ENCODE results near the gene CHMP6.

CHMP6 gene

DNA sequence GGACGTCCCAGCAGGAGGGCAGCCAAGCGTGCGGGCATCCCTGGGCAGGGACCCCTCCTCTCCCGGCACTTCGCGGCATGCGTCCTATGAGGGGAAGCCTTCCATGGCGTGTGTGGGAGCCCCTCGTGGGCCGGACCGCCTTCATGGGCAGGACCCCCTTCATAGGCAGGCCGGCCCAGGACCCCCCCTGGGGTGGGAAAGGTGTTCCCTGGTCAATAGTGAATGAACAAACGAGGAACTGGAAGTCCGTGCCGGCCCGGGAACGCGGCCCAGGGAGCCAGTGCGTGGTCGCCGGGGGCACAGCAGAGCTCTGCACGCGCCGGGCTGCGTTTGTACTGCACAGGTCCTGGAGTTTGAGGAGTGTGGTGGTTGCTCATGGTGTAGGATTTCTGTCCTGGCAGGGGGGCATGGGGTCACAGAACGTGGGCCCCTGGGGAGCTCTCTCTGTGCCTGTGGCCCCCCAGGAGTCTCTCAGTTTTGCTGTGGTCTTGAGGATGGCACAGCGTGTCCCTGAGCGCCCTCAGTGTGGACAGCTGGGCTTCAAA lies 57.3 kb downstream of the CHMP6 start:
- H3K9me3 Mint-ChIP-seq = no peaks in the 10 kb centered on the region
- no peaks in the 10 kb centered on the region for H3K27me3 Mint-ChIP-seq (ENCODE audit: low read depth)
- no peak overlapping the region for H3K27ac Mint-ChIP-seq
- H3K36me3 Mint-ChIP-seq (ENCODE audit: low read depth) = no peaks in the 10 kb centered on the region
- peaks cover 6% of the 10 kb centered on the region for H3K4me1 Mint-ChIP-seq (ENCODE audit: low read depth)
- no peak overlapping the region for H3K4me3 Mint-ChIP-seq

DNA sequence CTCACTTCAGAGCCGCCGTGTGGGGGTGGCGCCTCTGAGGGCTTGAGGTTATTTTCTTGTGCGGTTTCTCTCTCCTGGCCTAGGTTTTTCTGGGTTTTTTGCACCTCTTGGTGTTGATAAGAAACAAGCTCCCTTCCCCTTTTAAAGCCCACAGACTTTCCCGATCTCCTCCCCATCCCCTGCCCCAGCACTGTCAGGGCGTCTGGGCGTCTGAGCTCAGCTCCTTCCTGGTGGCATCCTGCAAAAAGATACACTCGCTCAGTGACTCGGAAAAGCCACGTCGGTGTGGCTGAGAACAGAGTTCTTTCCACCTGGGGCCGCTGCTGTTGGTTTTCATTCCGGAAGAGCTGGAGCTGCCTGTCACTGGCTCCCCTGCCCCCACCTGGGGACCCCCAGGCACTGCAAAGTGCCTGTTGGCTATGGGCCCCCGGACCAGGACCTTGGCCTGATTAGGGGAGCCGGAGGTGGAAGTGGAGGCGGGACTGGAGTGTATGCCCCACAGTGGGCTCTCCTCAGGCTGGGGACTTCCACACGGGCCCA lies 57.8 kb downstream of the CHMP6 start:
- Mint-ChIP-seq H3K27ac (no peak overlapping the region), H3K4me1 (ENCODE audit: low read depth) (peaks cover 6% of the 10 kb centered on the region), H3K4me3 (peak overlapping the region; percentile 38), H3K9me3 (no peaks in the 10 kb centered on the region), H3K27me3 (ENCODE audit: low read depth) (no peaks in the 10 kb centered on the region), H3K36me3 (ENCODE audit: low read depth) (no peaks in the 10 kb centered on the region)
